Body of pancreas (tissue), 4 donors: ENCODE data around the gene PARP16.

Experiments
- CTCF ChIP-seq, 7 experiments: fragments of 450-650 bp in 4 of 7; fragments of 200-600 bp in 3 of 7; sonication (generic) in 3 of 7; IDR thresholded peaks; one replicate each; pipeline ENCODE4 v1.5.1; 2016 to 2019; ENCODE audit warnings: antibody characterized with exemption in 7 of 7
- POLR2A ChIP-seq, 3 donors: fragments of 450-650 bp; IDR thresholded peaks; one replicate each; pipeline ENCODE4 v1.6.1; 2016; ENCODE audit warnings: antibody characterized with exemption in 3 of 3, mild to moderate bottlenecking in 2 of 3

GRCh38 chr15:65260968-65261367, 25.7 kb downstream of the PARP16 start:
- TF ChIP-seq CTCF (IDR thresholded peaks at IDR 0.05) (no peak), POLR2A (IDR thresholded peaks at IDR 0.05) (no peak)
